Femur (tissue), 1 donor: ENCODE data around the gene LRP2BP.
A peak's percentile ranks its signal among the peaks of the same experiment; 100 is the strongest.

ENCODE experiments used
- DNase-seq: peaks from one replicate; pipeline ENCODE4 v3.0.0-alpha.2; 2017

The LRP2BP gene

GRCh38 chr4:185395238-185395955, at the start of gene LRP2BP:
Gene LRP2BP, minus strand, starts transcription at chr4:185395924. Its CDS starts 17,738 bp downstream, at chr4:185378186.
- DNase-seq = no peak

GRCh38 chr4:185445209-185445608, 49.5 kb upstream of the LRP2BP start:
- no peak for DNase-seq

- DNase-seq = no peak
Measured at GRCh38 chr4:185441479-185441878, 45.8 kb upstream of the LRP2BP start.

GRCh38 chr4:185437809-185438208, 42.1 kb upstream of the LRP2BP start:
- DNase-seq = no peak

GRCh38 chr4:185435466-185435865, 39.7 kb upstream of the LRP2BP start:
- no peak for DNase-seq

- DNase-seq = no peak
Measured at GRCh38 chr4:185429660-185430059, 33.9 kb upstream of the LRP2BP start.

GRCh38 chr4:185426960-185427688, 31.4 kb upstream of the LRP2BP start:
- no peak for DNase-seq

GRCh38 chr4:185425647-185426352, 30.1 kb upstream of the LRP2BP start, which contains the start of gene UFSP2:
Gene UFSP2, minus strand, starts transcription at chr4:185425964. Its CDS starts 96 bp downstream, at chr4:185425868.
- DNase-seq = peak; percentile 94

GRCh38 chr4:185424905-185425646, 29.4 kb upstream of the LRP2BP start:
- no peak for DNase-seq

GRCh38 chr4:185421366-185422124, 25.8 kb upstream of the LRP2BP start:
- no peak for DNase-seq

- no peak for DNase-seq
Measured at GRCh38 chr4:185416955-185417354, 21.2 kb upstream of the LRP2BP start.

GRCh38 chr4:185412412-185412811, 16.7 kb upstream of the LRP2BP start:
- DNase-seq = no peak

GRCh38 chr4:185411849-185412248, 16.1 kb upstream of the LRP2BP start:
- DNase-seq = no peak

GRCh38 chr4:185408432-185408831, 12.7 kb upstream of the LRP2BP start:
- no peak for DNase-seq

GRCh38 chr4:185405296-185405999, 9.7 kb upstream of the LRP2BP start:
- DNase-seq = no peak

GRCh38 chr4:185404031-185404430, 8.3 kb upstream of the LRP2BP start:
- no peak for DNase-seq

GRCh38 chr4:185399466-185399865, 3.7 kb upstream of the LRP2BP start:
- no peak for DNase-seq

- no peak for DNase-seq
Measured at GRCh38 chr4:185398618-185399017, 2.9 kb upstream of the LRP2BP start.

GRCh38 chr4:185396724-185397385, 1.1 kb upstream of the LRP2BP start, which contains the start of gene ANKRD37:
Gene ANKRD37, plus strand, starts transcription at chr4:185396841. Its CDS starts 83 bp downstream, at chr4:185396924.
- DNase-seq = peak; percentile 71

GRCh38 chr4:185395956-185396723, 416 bp upstream of the LRP2BP start:
- DNase-seq = peak; percentile 98
